NCI-H345 (cell line): ENCODE measurements around the gene PRRC2B.
"Not testable (repeated sequence)": the region's sequence is repeated elsewhere in the genome, so short reads cannot be mapped to it uniquely, and the experiment has no call there.

ENCODE experiments used
- DNase-seq: peaks from one replicate; lab custom pipeline; 2025; lab: John Stamatoyannopoulos, UW

Gene PRRC2B

GRCh38 chr9:131472085-131472484 lies 78.2 kb downstream of the PRRC2B start:
- DNase-seq, result not testable (repeated sequence)

GRCh38 chr9:131473198-131473885 lies 79.5 kb downstream of the PRRC2B start:
- DNase-seq, result no peak

- DNase-seq, result no peak
These were observed 80.0 kb downstream of the PRRC2B start for GRCh38 chr9:131473891-131474290.

GRCh38 chr9:131474711-131475110 lies 80.8 kb downstream of the PRRC2B start:
- no peak for DNase-seq

GRCh38 chr9:131475111-131475955 lies 81.4 kb downstream of the PRRC2B start:
- DNase-seq, result no peak

GRCh38 chr9:131475956-131476776 lies 82.3 kb downstream of the PRRC2B start:
- no peak for DNase-seq

GRCh38 chr9:131476777-131477345 lies 83.0 kb downstream of the PRRC2B start:
- DNase-seq, result no peak

- no peak for DNase-seq
These were observed 83.5 kb downstream of the PRRC2B start for GRCh38 chr9:131477367-131477766.

GRCh38 chr9:131477816-131478419 lies 84.0 kb downstream of the PRRC2B start:
- DNase-seq, result no peak

GRCh38 chr9:131478421-131478868 lies 84.6 kb downstream of the PRRC2B start:
- DNase-seq, result peak; percentile 12

GRCh38 chr9:131478911-131479310 lies 85.0 kb downstream of the PRRC2B start:
- DNase-seq, result no peak

- DNase-seq, result no peak
These were observed 86.4 kb downstream of the PRRC2B start for GRCh38 chr9:131480258-131480657.

GRCh38 chr9:131481441-131482342 lies 87.8 kb downstream of the PRRC2B start:
- no peak for DNase-seq

GRCh38 chr9:131482343-131483006 lies 88.6 kb downstream of the PRRC2B start:
- DNase-seq, result no peak

- no peak for DNase-seq
These were observed 89.6 kb downstream of the PRRC2B start for GRCh38 chr9:131483319-131484050.

- DNase-seq, result no peak
These were observed 90.2 kb downstream of the PRRC2B start for GRCh38 chr9:131484051-131484445.

- DNase-seq, result no peak
These were observed 90.8 kb downstream of the PRRC2B start for GRCh38 chr9:131484560-131485185.

- no peak for DNase-seq
These were observed 91.3 kb downstream of the PRRC2B start for GRCh38 chr9:131485206-131485605.
